ENCODE results near the gene ADGRB2. TPM values are rescaled to one million over a fixed set of nuclear protein-coding genes. Genes with fewer than 3 reads are reported as not detected.

Gene ADGRB2
- total RNA-seq, 4 donors from 2014 or later, result 0.77 to 31.0 (median 3.7) TPM; not detected in 1

- no peaks in the 10 kb centered on the region for H3K36me3 ChIP-seq
- H3K4me1 ChIP-seq, result peaks cover 0 to 24% of the 10 kb centered on the region in 2 donors
- DNase-seq, result no peak
- H3K27me3 ChIP-seq, result no peaks in the 10 kb centered on the region
- intact Hi-C loops (cut with DNase I; ENCODE audit: low total_unique reads), result no loop called here
- no peak overlapping the region for H3K4me3 ChIP-seq
- no peaks in the 10 kb centered on the region for H3K9me3 ChIP-seq
- TF ChIP-seq CTCF (IDR thresholded peaks at IDR 0.05), result no peak
- no peak for TF ChIP-seq POLR2A (IDR thresholded peaks at IDR 0.05)
- H3K27ac ChIP-seq, result no peak overlapping the region
These were observed 4.7 kb downstream of the ADGRB2 start for GRCh38 chr1:31759298-31760023.

- Histone ChIP-seq H3K27me3 (no peaks in the 10 kb centered on the region), H3K36me3 (no peaks in the 10 kb centered on the region), H3K9me3 (no peaks in the 10 kb centered on the region), H3K4me1 (peaks cover 0 to 23% of the 10 kb centered on the region in 2 donors), H3K27ac (no peak overlapping the region), H3K4me3 (no peak overlapping the region)
- DNase-seq, result no peak
- intact Hi-C loops (cut with DNase I; ENCODE audit: low total_unique reads), result no loop called here
- TF ChIP-seq CTCF (IDR thresholded peaks at IDR 0.05) (no peak), POLR2A (IDR thresholded peaks at IDR 0.05) (no peak)
These were observed 5.3 kb downstream of the ADGRB2 start for GRCh38 chr1:31758823-31759222.

- peaks cover 0 to 21% of the 10 kb centered on the region in 2 donors for H3K4me1 ChIP-seq
- H3K27me3 ChIP-seq, result no peaks in the 10 kb centered on the region
- intact Hi-C loops (cut with DNase I; ENCODE audit: low total_unique reads), result no loop called here
- no peaks in the 10 kb centered on the region for H3K36me3 ChIP-seq
- TF ChIP-seq POLR2A (IDR thresholded peaks at IDR 0.05) (no peak), CTCF (IDR thresholded peaks at IDR 0.05) (no peak)
- no peak overlapping the region for H3K27ac ChIP-seq
- no peak for DNase-seq
- H3K4me3 ChIP-seq, result no peak overlapping the region
- H3K9me3 ChIP-seq, result no peaks in the 10 kb centered on the region
These were observed 6.2 kb downstream of the ADGRB2 start for GRCh38 chr1:31757989-31758388.

- H3K27me3 ChIP-seq, result no peaks in the 10 kb centered on the region
- no peak for DNase-seq
- H3K9me3 ChIP-seq, result no peaks in the 10 kb centered on the region
- H3K27ac ChIP-seq, result no peak overlapping the region
- intact Hi-C loops (cut with DNase I; ENCODE audit: low total_unique reads), result no loop called here
- no peaks in the 10 kb centered on the region for H3K36me3 ChIP-seq
- no peak overlapping the region for H3K4me3 ChIP-seq
- TF ChIP-seq POLR2A (IDR thresholded peaks at IDR 0.05) (no peak), CTCF (IDR thresholded peaks at IDR 0.05) (no peak)
- peaks cover 0 to 14% of the 10 kb centered on the region in 2 donors for H3K4me1 ChIP-seq
These were observed 6.9 kb downstream of the ADGRB2 start for GRCh38 chr1:31757204-31757679.

- H3K4me1 ChIP-seq, result peaks cover 0 to 12% of the 10 kb centered on the region in 2 donors
- DNase-seq, result no peak
These were observed 7.6 kb downstream of the ADGRB2 start for GRCh38 chr1:31756578-31756977.

More at GRCh38 chr1:31756578-31756977, 7.6 kb downstream of the ADGRB2 start:
- intact Hi-C loops (cut with DNase I; ENCODE audit: low total_unique reads), result no loop called here
- Histone ChIP-seq H3K36me3 (no peaks in the 10 kb centered on the region), H3K9me3 (no peaks in the 10 kb centered on the region), H3K27ac (no peak overlapping the region), H3K27me3 (no peaks in the 10 kb centered on the region), H3K4me3 (no peak overlapping the region)
- TF ChIP-seq CTCF (IDR thresholded peaks at IDR 0.05), result no peak
- TF ChIP-seq POLR2A (IDR thresholded peaks at IDR 0.05), result no peak
